Spleen (tissue), 7 donors: ENCODE measurements around the gene CELF1.

Experiments
- POLR2A ChIP-seq, 3 donors: fragments of 450-650 bp; IDR thresholded peaks; one replicate each; pipeline ENCODE4 v1.5.1; 2017; ENCODE audit warnings: antibody characterized with exemption in 3 of 3, mild to moderate bottlenecking in 1 of 3
- POLR2AphosphoS5 ChIP-seq, 3 donors: sonication (generic); formaldehyde crosslinking; IDR thresholded peaks; one replicate each; pipeline ENCODE4 v1.5.1; 2017; ENCODE audit warnings: antibody characterized with exemption in 3 of 3
- TF ChIP-seq, protein P1 (sequence below), 11 experiments: fragments of 200-600 bp in 7 of 11; fragments of 450-650 bp in 4 of 11; sonication (generic) in 4 of 11; IDR thresholded peaks in 8 of 11; conservative IDR thresholded peaks in 3 of 11; 1 replicate in 7 of 11; 2 replicates in 4 of 11; pipeline versions ENCODE4 v1.4.0 to v1.8.0; 2016 to 2021; ENCODE audit warnings: antibody characterized with exemption in 11 of 11, inconsistent platforms in 4 of 11, mild to moderate bottlenecking in 1 of 11
- donor health status: DM: no; HTN: no; CAD: no; lungs with moderate emphysema.
- donor health status: DM: no; HTN: no; CAD: no.
- donor health status: DM: no; HTN: no; CAD: no.

DNA sequence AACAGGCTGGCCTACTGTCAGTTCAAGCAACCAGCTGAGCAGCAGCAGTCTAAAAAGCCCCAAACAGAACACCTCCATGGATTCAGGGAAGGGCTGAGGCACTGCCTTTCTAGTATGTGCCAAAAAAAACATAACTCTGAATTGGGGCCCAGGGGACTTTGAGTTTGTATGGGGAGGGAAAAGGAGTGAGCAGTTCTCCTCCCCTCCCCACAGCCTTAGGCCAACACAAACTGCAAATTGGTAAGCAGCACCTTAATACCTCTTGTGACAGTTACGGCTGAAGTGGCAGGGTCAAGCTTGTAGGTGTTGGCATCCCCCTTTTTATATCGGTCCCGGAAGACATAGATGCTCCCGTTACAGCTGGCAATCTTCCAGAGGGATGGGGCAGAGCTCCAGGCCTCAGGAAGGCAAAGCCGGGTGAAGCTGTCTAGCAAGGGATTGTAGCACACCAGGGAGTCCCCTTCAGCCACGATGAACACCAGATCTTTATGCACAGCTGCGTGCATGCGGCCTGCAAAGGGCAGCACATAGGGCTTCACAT, 19.9 kb upstream of the CELF1 start:
- TF ChIP-seq, protein P1, sequence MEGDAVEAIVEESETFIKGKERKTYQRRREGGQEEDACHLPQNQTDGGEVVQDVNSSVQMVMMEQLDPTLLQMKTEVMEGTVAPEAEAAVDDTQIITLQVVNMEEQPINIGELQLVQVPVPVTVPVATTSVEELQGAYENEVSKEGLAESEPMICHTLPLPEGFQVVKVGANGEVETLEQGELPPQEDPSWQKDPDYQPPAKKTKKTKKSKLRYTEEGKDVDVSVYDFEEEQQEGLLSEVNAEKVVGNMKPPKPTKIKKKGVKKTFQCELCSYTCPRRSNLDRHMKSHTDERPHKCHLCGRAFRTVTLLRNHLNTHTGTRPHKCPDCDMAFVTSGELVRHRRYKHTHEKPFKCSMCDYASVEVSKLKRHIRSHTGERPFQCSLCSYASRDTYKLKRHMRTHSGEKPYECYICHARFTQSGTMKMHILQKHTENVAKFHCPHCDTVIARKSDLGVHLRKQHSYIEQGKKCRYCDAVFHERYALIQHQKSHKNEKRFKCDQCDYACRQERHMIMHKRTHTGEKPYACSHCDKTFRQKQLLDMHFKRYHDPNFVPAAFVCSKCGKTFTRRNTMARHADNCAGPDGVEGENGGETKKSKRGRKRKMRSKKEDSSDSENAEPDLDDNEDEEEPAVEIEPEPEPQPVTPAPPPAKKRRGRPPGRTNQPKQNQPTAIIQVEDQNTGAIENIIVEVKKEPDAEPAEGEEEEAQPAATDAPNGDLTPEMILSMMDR (IDR thresholded peaks at IDR 0.05 in 8 of 11, conservative IDR thresholded peaks at IDR 0.05 in 3 of 11) = no peak
- TF ChIP-seq POLR2AphosphoS5 (IDR thresholded peaks at IDR 0.05) = no peak
- TF ChIP-seq POLR2A (IDR thresholded peaks at IDR 0.05) = no peak
